ENCODE results near the gene ARHGEF3. TPM values are rescaled to one million over a fixed set of nuclear protein-coding genes. Genes with fewer than 3 reads are reported as not detected.

The ARHGEF3 gene
- total RNA-seq, 1 donor from 2014 or later, result 6.9 TPM

GRCh38 chr3:56764904-56765547 lies 36.7 kb downstream of the ARHGEF3 start:
- H3K27ac Mint-ChIP-seq (ENCODE audit: unreplicated experiment), result no peak overlapping the region
- no peak for TF ChIP-seq CTCF (IDR thresholded peaks at IDR 0.05)
- no peak for DNase-seq (ENCODE audit: low spot score)
- peaks cover 2% of the 10 kb centered on the region for H3K27me3 Mint-ChIP-seq (ENCODE audit: low read depth)
- no peaks in the 10 kb centered on the region for H3K36me3 Mint-ChIP-seq (ENCODE audit: low read depth)
- H3K9me3 Mint-ChIP-seq (ENCODE audit: low read depth), result no peaks in the 10 kb centered on the region
- no peak overlapping the region for H3K4me3 Mint-ChIP-seq (ENCODE audit: unreplicated experiment)
- H3K4me1 Mint-ChIP-seq (ENCODE audit: low read depth), result peaks cover 3% of the 10 kb centered on the region

- no peak for TF ChIP-seq CTCF (IDR thresholded peaks at IDR 0.05)
- no peaks in the 10 kb centered on the region for H3K36me3 Mint-ChIP-seq (ENCODE audit: low read depth)
- H3K4me3 Mint-ChIP-seq (ENCODE audit: unreplicated experiment), result no peak overlapping the region
- H3K9me3 Mint-ChIP-seq (ENCODE audit: low read depth), result no peaks in the 10 kb centered on the region
- H3K27ac Mint-ChIP-seq (ENCODE audit: unreplicated experiment), result no peak overlapping the region
- H3K4me1 Mint-ChIP-seq (ENCODE audit: low read depth), result peaks cover 3% of the 10 kb centered on the region
- DNase-seq (ENCODE audit: low spot score), result no peak
- peaks cover 2% of the 10 kb centered on the region for H3K27me3 Mint-ChIP-seq (ENCODE audit: low read depth)
These were observed 37.6 kb downstream of the ARHGEF3 start for GRCh38 chr3:56764184-56764583.

DNA sequence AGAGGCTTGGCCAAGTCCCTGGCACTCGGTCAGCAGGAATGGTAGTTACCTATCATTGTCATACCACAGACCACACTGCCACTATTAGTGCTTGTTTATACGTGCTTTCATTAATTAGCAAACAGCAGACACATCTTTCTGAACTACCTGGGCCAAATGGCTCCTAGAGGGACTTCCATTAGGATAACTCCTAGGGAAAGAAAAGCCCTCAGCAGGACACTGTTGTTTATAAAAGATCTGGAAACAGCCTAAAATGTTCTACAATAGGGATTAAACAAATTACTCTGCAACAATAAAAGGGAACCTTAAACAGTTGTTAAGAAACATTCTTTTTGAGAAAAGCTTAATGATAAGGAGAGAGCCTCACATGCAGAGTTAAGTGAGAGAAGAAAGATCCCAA lies 38.5 kb downstream of the ARHGEF3 start:
- no peaks in the 10 kb centered on the region for H3K9me3 Mint-ChIP-seq (ENCODE audit: low read depth)
- no peak for DNase-seq (ENCODE audit: low spot score)
- no peak overlapping the region for H3K27ac Mint-ChIP-seq (ENCODE audit: unreplicated experiment)
- H3K4me3 Mint-ChIP-seq (ENCODE audit: unreplicated experiment), result no peak overlapping the region
- peaks cover 9% of the 10 kb centered on the region for H3K4me1 Mint-ChIP-seq (ENCODE audit: low read depth)
- no peaks in the 10 kb centered on the region for H3K36me3 Mint-ChIP-seq (ENCODE audit: low read depth)
- H3K27me3 Mint-ChIP-seq (ENCODE audit: low read depth), result no peaks in the 10 kb centered on the region
- TF ChIP-seq CTCF (IDR thresholded peaks at IDR 0.05), result no peak

DNA sequence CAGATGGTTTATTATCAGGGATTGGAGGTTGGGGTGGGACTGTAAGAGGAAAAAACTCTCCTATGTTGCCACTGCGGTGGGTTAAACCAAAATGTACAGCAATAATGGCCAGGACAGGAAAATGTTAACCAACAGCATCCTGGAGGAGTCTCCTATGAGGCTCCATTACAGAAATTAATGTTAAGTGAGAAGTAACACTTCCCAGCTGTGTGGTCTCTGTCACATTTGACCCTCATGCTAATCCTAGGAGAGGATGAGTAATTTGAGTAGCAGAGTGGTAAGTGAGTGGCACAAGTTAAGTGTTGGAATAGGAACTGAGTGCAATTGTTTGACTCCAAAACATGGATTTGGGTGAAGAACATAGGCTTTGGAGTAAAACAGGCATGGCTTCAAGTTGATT lies 39.0 kb downstream of the ARHGEF3 start:
- no peak for DNase-seq (ENCODE audit: low spot score)
- Mint-ChIP-seq H3K4me3 (ENCODE audit: unreplicated experiment) (no peak overlapping the region), H3K9me3 (ENCODE audit: low read depth) (no peaks in the 10 kb centered on the region), H3K4me1 (ENCODE audit: low read depth) (peaks cover 9% of the 10 kb centered on the region), H3K27me3 (ENCODE audit: low read depth) (no peaks in the 10 kb centered on the region), H3K36me3 (ENCODE audit: low read depth) (no peaks in the 10 kb centered on the region), H3K27ac (ENCODE audit: unreplicated experiment) (no peak overlapping the region)
- TF ChIP-seq CTCF (IDR thresholded peaks at IDR 0.05), result no peak

- Mint-ChIP-seq H3K4me1 (ENCODE audit: low read depth) (peaks cover 9% of the 10 kb centered on the region), H3K4me3 (ENCODE audit: unreplicated experiment) (no peak overlapping the region), H3K36me3 (ENCODE audit: low read depth) (no peaks in the 10 kb centered on the region), H3K27me3 (ENCODE audit: low read depth) (no peaks in the 10 kb centered on the region), H3K27ac (ENCODE audit: unreplicated experiment) (no peak overlapping the region), H3K9me3 (ENCODE audit: low read depth) (no peaks in the 10 kb centered on the region)
- DNase-seq (ENCODE audit: low spot score), result no peak
- no peak for TF ChIP-seq CTCF (IDR thresholded peaks at IDR 0.05)
These were observed 39.7 kb downstream of the ARHGEF3 start for GRCh38 chr3:56761887-56762651.
